Stimulated activated CD8-positive, alpha-beta memory T cell treated with anti-CD3 and anti-CD28 coated beads, Interleukin-4, amount 100 ng/mL, for 24 hours (primary cell): Measurements from ENCODE around the gene MAP3K10.

Experiments used
- DNase-seq: peaks from one replicate; pipeline ENCODE4 v3.0.0-alpha.2; 2020; ENCODE audit warnings: low read depth

MAP3K10 gene

DNA sequence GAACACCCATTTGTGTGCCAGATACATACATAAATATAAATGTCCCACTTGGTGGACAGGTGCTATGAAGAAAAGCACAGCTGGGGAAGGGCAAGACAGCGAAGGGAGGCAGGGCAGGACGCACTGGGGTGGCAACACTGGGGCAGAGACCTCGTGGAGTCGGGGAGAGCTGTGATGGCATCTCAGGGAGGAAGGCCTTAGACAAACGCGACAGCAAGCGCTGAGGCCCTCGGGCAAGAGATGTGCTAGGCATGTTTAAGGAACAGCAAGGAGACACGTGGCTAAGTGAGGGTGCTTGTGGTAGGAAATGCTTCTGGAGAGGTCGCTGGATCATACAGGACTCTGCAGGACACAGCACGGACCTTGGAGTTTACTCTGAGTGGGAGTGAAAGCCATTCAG is 58.6 kb downstream of the MAP3K10 start:
- DNase-seq, result no peak

DNA sequence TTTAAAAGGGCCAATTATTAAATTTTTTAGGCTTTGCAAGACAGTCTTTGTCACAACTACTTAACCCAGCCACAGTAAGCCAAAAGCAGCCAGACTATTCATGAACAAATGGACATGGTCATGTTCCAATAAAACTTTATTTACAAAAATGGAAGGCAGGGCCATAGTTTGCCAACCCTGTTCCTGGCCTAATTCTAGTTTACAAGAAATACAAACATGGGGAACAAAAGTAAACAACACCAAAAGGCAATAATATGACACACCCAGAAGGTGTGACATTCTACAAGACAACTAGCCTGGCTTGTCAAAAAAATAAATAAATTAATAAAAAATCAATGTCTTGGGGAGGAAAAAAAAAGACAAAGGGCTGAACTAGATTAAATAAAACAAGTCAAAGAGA is 60.0 kb downstream of the MAP3K10 start:
- no peak for DNase-seq

DNA sequence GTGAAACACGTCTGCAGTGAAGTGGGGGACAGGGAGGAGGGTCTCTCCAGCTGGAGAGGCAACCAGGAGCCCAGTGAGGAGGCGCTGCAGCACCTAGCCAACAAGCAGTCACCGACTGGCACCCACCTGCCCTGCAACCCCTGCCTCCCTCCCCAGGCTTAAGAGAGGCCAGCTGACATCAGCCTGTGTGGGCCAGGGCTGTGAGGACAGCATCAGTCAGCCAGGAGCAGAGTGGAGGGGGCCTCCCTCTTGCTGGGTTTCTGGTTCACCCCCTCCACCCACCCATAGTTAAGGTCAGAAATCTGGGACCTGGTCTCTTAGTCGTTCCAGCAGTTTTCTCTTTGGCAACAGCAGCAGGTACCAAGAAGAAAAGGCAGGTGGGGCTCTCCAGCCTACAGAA is 60.8 kb downstream of the MAP3K10 start:
- DNase-seq, result no peak

DNA sequence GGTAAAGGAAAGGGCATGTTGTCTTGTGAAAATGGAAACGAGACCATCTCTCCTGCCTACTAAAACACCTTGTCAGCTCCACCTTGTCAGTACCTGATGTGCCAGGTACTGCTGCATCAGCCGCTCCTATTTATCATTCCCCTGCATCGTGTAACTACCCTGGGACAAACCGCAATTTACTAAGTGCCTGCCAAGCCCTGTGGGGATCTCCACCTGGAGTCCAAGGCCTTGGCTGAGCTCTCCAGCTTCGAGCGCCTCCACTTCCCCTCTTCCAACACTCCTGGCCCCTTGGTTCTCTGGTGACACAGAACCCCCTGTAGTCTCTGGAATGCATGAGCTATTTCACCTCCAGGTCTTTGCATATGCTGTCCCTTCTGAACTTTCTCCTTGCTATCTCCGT is 61.2 kb downstream of the MAP3K10 start:
- DNase-seq, result no peak

DNA sequence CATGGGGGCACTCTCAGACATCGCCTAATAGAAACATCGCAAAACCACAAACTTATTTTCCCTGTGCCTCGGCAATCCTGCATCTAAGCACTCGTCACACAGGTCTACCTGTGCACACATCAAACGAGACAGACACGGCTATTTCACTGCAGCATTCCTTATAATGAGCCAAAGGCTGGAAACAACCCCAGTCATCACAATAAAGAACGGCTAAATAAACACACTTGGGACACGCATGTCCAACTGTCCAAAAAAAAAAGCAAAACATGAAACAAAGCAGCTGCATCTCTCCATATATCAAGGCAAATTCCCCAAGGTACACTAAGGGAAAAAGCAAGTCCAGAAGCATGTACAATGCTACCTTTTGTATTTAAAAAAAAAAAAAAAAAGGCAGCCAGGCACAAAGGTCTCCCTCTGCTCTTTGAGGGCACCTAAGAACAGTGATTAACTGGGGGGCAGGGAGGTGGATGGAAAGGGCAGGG is 62.4 kb downstream of the MAP3K10 start:
- no peak for DNase-seq

DNA sequence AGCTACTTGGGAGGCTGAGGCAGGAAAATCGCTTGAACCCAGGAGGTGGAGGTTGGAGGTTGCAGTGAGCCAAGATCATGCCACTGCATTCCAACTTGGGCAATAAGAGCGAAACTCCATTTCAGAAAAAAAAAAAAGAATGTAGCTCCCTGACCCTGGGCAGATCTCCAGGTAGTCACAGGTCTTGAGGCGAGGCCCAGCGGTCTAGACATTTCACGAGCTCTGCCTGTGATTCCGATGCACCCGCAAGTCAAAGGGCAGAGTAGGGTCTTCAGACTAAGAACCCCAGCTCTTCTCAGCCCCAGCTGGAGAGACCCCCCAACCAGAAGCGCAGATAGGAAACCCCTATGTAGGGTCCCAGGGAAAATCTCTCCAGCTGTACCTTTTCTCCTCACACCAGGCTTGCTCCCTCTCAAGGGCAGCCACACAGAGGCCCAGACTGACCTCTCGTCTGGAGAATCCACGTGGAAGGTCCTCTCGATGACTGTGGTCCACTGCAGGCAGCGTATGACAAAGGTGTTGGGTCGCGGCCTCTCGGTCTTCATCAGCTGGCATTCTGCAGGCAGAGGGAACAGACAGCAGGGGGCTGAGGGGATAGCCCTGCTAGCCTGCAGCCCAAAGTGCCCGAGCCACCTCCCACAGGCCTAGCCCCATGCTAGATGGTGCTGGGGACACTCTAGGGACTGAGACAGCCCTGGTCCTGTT is 63.6 kb downstream of the MAP3K10 start:
- no peak for DNase-seq

DNA sequence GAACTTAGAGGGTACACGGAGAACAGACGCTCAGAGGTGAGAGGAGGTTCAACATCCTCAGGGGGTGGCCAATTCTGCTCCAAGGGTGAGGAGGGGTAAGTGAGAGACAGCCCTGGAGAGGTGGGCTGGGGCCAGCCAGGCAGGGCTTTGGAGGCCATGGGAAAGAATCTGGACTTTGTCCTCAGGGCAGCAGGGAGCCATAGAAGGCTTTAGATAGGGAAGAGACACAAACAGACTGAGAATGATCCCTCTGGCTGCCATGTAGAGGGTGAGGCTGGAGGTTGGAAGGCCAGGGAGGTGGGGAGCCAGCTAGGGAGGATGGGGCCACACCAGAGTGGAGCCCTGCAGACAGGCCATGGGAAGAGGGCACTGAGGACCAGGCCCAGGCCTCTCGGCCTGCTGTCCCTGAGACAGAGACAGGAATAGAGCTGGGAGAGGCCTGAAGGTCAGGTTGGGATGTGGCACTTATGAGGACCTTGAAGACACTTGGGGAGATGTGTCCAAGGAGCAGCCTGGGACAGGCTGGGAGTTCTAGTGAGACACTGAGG is 64.5 kb downstream of the MAP3K10 start:
- DNase-seq, result no peak

DNA sequence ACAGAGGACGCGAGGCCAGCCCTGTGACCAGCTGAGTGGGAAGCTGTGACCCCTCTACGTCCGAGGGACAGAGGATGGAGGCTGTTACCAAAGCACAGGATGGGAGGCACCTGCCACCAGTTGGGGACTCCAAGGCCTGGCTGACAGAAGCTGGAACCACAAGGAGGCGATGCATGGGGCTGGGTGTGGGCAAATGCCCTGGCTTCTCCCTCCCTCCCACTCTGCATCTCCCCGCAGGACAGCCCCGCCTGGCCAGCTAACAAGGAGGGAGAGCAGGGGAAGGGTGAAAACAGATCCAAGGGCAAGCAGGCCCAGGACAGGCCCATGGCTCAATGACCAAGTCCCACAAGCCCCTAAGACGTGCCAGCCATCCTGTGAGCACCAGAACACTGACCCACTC is 65.3 kb downstream of the MAP3K10 start:
- no peak for DNase-seq

DNA sequence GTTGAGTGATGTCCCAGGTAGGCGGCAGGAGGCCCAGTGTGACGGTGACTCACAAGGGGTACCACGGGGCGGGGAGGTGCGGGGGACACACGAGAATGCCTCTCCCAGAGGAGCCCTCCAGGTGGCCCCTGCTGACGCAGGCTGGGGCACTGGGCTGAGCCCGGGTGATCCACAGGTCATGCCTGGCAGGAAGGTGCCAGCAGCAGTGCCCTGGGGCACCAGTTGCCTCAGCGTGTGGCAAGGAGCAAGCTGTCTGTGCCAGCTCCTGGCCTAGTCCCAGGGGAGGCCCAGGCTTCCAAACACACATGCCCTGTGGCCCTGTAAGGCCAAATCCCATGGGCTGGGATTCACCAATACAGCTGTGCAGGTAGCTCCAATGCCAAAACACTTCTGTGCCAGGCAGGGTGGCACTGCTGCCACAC is 65.9 kb downstream of the MAP3K10 start:
- DNase-seq, result no peak

DNA sequence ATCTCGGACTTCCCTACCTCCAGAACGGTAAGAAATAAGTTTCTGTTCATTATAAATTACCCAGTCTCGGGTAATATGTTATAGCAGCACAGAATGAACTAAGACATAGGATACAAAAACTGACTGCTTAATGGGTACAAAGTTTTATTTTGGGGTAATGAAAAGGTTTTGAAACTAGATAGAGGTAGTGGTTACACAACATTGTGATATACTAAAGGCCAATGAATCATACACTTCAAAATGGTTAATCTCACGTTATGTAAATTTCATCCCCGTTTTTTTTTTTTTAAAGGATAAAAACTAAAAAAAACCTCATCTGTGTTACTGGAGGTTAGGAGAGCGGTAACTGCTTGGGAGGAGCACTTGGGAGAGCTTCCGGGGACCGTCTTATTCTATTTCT is 70.4 kb downstream of the MAP3K10 start:
- no peak for DNase-seq

DNA sequence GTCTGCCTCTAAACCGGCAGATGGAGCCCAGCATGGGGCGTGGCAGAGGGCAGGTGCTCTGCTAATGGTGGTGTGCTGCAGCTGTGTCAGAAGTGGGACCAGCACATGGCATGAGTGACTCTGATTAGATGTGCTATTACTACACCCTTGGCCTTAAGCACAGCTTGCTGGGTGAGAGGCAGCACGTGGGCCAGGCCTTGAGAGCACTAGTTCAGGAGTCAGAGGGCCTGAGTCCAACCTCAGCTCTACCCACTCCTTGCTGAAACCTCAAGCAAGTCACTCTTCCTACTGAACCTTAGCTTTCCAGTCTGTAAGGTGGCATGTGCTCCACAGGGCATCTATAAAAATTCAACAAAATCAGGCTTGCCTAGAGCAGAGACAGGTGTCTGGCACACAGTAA is 71.2 kb downstream of the MAP3K10 start:
- DNase-seq, result no peak

DNA sequence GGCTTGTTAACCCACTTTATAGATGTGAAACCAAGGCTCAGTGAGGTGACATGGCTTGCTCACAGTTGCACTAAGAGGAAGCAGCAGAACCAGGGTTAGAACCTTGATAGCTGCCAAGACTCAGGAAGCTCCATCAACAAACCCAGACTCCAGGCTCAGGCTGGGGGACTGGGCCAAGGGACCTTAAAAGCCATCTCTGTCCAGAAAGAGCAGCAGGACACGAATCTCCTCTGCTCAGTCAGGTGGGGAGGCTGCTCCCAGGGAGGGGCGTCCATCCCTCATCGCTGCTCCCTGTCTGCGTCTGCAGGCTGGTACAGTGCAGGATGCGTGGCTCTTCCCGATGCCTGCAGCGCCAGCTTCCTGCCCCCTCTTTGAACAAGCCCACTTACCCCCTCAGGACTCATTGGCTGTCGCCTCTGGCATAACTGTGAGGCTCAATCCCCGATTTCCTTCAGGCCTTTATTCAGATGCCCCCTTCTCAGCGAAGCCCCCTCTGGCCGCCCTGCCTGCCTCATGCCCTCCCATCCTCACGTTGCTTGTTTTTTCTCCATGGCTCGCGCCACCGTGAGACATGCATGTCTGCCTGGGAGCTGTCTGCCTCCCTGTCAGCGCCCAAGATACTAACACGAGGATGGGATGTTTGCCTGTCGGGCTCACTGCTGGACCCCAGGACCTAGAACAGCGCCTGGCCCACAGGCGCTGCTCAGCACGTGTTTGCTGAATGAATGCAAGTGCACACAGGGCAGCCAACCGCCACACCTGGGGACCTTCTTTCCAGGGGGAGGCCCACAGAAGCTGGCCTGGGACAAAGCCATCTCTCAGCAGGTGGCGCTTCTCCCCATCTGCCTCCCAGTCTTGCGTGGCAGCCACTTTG is 72.5 kb downstream of the MAP3K10 start:
- no peak for DNase-seq

DNA sequence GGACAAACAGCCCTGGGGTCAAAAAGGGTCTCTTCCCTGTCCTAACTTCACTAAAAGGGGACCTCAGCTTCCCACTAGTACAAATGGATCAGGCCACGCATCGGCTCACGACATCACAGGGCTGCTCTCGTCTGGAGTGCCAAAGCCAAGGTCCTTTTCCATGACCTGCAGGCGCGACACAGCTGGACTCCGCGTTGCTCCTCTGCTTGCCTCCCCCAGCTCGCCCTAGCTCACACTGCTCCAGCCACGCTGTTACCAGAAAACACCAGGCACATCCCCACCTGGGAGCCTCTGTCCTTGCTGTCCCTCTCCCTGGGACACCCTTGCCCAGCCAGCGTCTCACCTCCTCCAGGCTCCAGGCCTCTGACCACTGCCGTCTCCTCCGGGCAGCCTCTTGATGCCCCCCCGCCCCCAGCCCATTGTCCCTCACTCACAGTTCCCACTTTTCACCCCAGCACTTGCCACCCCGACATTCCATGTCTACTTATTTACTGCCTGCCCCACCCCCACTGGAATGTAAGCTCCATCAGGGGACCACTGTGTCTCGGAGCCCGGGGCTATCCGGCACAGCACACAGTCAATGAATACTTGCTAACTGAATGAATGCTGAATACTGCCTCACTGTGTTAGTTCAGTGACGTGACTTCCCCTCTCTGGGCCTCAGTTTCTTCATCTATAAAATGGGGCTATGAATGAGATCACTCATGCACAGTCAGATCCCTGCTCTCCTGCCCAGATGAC is 73.3 kb downstream of the MAP3K10 start:
- DNase-seq, result no peak
